HG03175 (cell line): ENCODE data around the gene C16orf74.

ENCODE experiments used
- ATAC-seq: cut with Tn5 transposase; IDR thresholded peaks from one replicate; pipeline ENCODE4 v1.9.1; 2021; ENCODE audit warnings: mild to moderate bottlenecking, moderate library complexity; ENCODE audit not compliant: unreplicated experiment

The C16orf74 gene

GRCh38 chr16:85750146-85750826 lies 610 bp downstream of the C16orf74 start:
- ATAC-seq, result no peak

DNA sequence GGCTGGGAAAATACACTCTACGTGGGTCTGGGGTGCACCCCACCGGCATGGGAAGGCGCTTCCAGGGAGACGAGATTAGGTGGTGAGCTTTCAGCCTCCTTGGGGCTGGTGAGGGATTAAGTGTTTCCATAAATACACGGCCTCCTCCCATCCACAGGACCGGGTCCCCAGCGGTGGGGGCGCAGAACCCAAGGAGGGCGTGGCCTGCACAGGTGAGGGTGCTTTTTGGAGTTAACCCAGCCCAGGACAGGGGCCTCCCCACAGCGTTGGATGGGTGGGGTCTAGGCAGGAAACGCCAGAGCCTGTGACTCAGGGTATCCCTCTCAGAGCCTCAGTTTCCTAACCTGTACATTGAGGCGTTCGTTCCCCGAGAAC lies 1.1 kb downstream of the C16orf74 start:
- ATAC-seq, result no peak

DNA sequence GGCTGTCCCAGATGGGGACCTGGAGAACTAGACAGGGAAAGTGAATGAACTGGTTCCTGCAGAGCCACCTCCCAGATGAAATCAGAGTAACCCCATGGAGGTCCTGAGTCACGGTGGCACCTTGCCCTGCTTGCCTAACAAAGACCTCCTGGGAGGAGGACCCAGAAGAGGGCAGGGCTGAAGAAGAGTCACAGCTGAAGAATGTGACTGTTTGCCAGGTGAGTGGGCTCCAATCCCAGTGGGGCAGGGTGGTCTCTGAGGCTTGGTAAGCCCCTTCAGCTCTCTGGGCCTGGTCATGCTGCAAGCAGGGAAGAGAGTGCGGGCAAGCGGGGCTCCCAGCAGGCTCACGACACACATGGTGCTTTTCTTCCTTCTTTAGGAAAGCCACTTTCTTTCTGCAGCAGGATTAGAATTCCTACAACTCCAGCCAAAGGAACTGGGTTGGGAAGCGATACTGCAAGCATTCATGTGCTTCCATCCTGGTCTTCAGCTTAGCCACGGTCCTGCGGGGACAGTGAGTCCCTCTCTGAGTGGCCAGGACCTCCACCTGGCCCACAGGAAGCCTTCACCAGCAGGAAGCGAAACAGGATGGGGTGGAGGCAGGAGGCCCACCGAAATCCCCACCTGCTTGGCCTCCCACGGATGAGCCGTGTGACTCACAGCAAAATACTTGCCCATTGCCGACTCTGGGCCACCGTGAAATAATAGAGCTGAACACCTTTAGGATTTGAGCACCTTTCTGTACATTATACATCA lies 4.3 kb downstream of the C16orf74 start:
- ATAC-seq, result no peak

GRCh38 chr16:85738923-85739715 lies 11.8 kb downstream of the C16orf74 start:
- no peak for ATAC-seq

DNA sequence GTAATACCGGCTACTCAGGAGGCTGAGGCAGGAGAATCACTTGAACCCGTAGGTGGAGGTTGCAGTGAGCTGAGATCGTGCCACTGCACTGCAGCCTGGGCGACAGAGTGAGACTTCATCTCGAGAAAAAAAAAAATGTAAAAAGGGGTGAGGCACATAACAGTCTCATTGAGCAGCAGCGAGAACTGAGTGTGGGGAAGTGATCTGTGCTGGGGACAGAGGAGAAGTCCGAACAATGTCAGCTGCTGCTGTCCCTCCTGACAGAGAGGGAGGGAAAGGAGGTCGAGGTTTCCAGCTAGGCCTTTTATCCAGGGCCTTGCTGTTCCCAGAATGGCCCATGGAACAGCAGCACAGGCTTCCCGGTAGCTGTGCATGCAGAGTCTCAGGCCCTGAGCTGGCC lies 14.0 kb downstream of the C16orf74 start:
- ATAC-seq, result no peak

DNA sequence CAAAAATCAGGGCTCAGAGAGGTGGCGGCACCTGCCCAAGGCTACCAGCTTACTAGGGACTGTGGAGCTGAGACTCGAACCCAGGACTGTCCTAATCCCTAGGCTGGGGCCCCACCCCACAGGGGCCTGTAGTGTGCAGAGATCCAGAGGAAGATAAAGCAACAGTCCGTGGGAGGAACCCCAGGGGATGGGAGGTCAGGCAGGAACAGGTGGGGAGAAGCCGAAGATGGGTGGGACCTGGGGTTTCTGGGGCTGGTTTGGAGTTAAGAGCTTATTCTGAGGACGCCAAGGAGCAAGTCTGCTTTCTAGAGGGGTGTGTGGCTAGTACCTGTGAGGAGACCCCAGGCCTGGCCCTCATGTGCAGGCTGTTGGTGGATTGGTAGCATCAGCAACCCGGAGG lies 14.9 kb downstream of the C16orf74 start:
- ATAC-seq, result no peak

GRCh38 chr16:85735225-85735635 lies 15.7 kb downstream of the C16orf74 start:
- ATAC-seq, result peak; percentile 80

DNA sequence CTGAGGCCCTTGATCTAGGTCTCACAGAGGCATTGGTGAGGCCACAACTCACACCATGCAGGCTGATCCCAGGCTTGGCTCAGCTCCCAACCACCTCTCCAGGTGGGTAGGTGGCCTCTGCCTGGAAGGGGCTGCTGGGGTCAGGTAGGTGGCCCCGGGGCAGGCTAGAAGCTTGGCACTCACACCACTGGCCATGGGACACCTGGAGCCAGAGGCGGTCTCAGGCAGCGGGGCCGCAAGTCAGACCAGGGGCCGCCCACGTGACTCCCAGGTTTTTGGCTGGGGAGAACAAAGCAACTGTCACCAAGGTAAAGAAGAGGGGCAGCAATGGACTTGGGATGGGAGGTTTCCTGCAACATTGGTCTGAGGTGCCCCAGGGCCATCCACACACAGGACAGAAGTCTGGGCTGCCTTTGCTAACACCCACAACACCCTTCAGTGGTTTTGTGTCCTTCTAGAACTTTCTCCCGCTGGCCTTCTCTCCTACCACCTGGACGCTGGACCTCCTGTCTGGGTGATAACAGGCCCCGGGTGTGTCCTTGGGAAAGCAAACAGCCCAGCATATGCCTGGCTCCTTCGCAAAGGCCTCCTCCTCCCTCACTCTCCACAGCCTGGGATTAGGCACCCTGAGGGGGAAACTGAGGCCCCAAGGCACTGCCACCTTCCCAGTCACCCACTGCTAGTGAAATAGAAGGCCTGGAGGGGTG lies 16.4 kb downstream of the C16orf74 start:
- no peak for ATAC-seq

GRCh38 chr16:85733839-85734170 lies 17.1 kb downstream of the C16orf74 start:
- no peak for ATAC-seq

DNA sequence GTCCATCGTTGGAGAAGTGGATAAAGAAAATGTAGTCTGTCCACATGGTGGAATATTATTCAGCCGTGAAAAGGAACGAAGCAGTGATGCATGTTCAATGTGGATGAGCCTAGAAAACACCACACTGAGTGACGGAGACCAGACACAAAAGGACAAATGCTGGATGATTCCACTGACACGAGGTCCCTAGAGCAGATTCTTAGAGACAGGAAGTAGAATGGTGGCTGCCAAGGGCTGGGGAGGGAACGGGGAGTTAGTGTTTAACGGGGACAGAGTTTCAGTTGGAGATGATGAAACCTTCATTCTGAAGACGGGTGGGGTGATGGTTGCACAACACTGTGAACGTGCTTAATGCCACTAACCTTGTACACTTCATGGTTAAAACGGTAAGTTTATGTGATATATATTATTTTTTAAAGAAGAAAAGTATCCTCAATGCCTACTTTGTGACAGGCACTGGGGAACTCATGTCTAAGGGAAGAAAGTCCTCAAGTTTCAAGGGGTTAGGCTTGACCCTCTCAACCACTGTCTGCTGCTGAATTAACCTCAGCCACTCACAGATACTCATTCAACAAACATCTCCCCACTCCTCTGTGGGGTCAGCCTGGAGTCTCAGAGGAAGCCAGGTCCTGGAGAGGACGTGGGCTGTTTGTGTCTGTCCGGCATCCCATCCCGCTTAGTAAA lies 17.6 kb downstream of the C16orf74 start:
- no peak for ATAC-seq

DNA sequence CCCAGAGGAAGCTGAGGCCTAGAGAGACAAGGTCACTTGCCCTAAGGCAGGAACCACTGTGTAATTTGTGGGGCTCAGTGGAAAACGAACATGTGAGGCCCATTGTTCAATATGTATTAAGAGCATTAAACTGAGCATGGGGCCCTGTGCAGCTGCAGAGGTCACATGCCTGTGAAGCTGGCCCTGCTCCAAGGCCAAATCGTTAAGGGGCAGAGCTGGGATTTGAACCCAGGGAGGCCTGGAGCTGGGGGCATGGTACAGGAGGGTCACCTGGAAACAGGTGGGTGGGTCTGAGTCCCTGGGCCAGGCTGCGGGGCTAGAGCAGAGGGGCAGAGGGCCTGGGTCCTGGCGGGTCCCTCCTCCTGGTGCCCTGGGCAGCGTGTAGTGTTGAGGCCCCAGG lies 19.7 kb downstream of the C16orf74 start:
- ATAC-seq, result no peak

- no peak for ATAC-seq
These were observed 20.8 kb downstream of the C16orf74 start for GRCh38 chr16:85730186-85730465.

DNA sequence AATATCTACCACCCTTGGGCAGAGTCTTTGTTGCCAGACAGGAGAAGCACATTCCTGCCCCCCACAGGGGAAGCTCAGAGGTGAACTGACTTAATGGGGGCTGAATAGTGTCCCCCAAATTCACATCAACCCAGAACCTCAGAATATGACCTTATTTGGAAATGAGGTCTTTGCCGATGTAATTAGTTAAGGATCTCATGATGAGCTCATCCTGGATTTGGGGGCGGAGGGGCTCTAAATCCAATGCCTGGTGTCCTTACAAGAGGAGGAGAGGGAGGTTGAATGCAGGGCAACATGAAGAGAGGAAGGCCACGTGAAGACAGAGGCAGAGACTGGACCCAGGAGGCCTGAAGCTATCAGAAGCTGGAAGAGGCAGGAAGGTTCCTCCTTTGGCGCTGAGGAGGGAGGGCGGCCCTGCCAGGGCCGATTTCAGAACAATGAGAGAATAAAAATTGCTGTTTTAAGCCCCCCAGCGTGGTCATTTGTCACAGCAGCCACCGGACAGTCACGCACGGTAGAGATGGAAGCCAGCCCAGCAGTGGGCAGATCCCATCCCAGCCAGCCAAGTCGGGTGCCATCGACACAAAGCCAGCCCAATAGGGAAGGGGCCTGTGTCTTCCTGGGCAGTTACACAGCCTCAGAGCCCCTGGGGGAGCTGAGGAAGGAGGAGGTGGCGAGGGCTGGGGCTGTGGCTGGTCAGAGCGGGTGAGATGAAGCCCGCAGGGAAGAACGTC lies 21.3 kb downstream of the C16orf74 start:
- ATAC-seq, result no peak

DNA sequence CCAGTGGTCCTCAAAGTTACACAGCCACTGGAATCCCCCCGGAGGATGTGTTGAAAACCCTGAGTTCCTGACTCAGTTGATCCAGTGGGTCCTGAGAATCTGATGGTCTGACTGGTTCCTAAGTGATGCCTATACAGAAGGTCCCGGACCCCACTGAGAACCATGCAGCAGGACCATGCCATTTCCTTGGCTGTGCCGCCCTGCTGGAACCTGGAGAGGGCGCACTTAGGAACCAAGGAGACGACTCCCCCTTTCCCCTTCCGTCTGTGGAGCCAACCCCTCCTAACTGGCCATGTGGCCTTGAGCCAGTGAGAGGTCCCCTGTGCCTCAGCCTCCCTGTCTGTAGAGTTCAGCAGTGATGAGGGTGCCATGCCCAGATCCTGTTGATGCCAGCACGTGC lies 22.0 kb downstream of the C16orf74 start:
- no peak for ATAC-seq

- no peak for ATAC-seq
These were observed 26.0 kb downstream of the C16orf74 start for GRCh38 chr16:85724936-85725335.

GRCh38 chr16:85724126-85724879 lies 26.6 kb downstream of the C16orf74 start:
- ATAC-seq, result no peak

GRCh38 chr16:85722128-85722893 lies 28.6 kb downstream of the C16orf74 start:
- ATAC-seq, result no peak

GRCh38 chr16:85720302-85720637 lies 30.6 kb downstream of the C16orf74 start:
- no peak for ATAC-seq
